A549 (cell line): ENCODE results near the gene PPP2R2C. TPM values are rescaled to one million over a fixed set of nuclear protein-coding genes. Genes with fewer than 3 reads are reported as not detected.

Experiments used
- ATAC-seq, 2 experiments: fragments of 200-7000 bp in 1 of 2; fragments of >200 bp in 1 of 2; cut with Nextera tagmentation in 1 of 2; cut with Tn5 transposase in 1 of 2; 3 replicates each; pipeline versions ENCODE4 v1.8.0 to v1.9.1; 2018 to 2020; ENCODE audit warnings: mild to moderate bottlenecking in 1 of 2, moderate library complexity in 1 of 2
- CTCF ChIA-PET: fragments of 300-600 bp; sonication (Branson Sonifier 250); formaldehyde crosslinking; extraction: SDS; loops from one replicate; lab custom pipeline; 2021; ENCODE audit warnings: antibody characterized with exemption, inconsistent platforms; lab: Yijun Ruan, JAX
- POLR2A ChIA-PET: fragments of 350-600 bp; formaldehyde crosslinking; extraction: SDS; loops from one replicate; lab custom pipeline; 2021; ENCODE audit warnings: antibody characterized with exemption, inconsistent platforms; lab: Yijun Ruan, JAX
- DNase-seq, 2 experiments: peaks; one replicate each; pipeline versions ENCODE4 v3.0.0 to v3.0.0-alpha.2; 2011 to 2016; ENCODE audit warnings: low read depth in 1 of 2, low spot score in 1 of 2
- FAIRE-seq: peaks from 2 replicates; lab custom pipeline; 2011; peaks lifted over from hg19 to GRCh38; lab: Jason Lieb, UNC
- H3K27ac ChIP-seq, 2 experiments: fragments of >200 bp; sonication (Bioruptor Twin); formaldehyde crosslinking; 3 replicates each; pipeline ENCODE4 v1.5.1; 2016 to 2017
- H3K4me1 ChIP-seq: fragments of >200 bp; sonication (Bioruptor Twin); formaldehyde crosslinking; 3 replicates; pipeline ENCODE4 v1.6.1; 2016
- H3K4me2 ChIP-seq: fragments of >200 bp; sonication (Bioruptor Twin); formaldehyde crosslinking; 3 replicates; pipeline ENCODE4 v1.6.1; 2016
- H3K4me3 ChIP-seq: fragments of >200 bp; sonication (Bioruptor Twin); formaldehyde crosslinking; 3 replicates; pipeline ENCODE4 v1.5.1; 2016
- H3K9me3 ChIP-seq: fragments of >200 bp; sonication (Bioruptor Twin); formaldehyde crosslinking; 3 replicates; pipeline ENCODE4 v1.6.1; 2016
- BHLHE40 ChIP-seq: IDR thresholded peaks from 2 replicates; pipeline ENCODE4 v1.6.1; 2012; ENCODE audit warnings: low read depth, low read length, inconsistent platforms
- CBX8 ChIP-seq: fragments of 200-600 bp; sonication (generic); IDR thresholded peaks from 2 replicates; pipeline ENCODE4 v1.6.1; 2016
- CEBPB ChIP-seq, 2 experiments: fragments of >200 bp in 1 of 2; sonication (Bioruptor Twin) in 1 of 2; formaldehyde crosslinking in 1 of 2; IDR thresholded peaks; 2 replicates each; pipeline ENCODE4 v1.6.1; 2012 to 2016
- EHMT2 ChIP-seq: fragments of 200-600 bp; sonication (generic); IDR thresholded peaks from 2 replicates; pipeline ENCODE4 v1.6.1; 2016; ENCODE audit warnings: antibody characterized with exemption, low read depth, mild to moderate bottlenecking, moderate library complexity
- FOSB ChIP-seq: fragments of 250-450 bp; sonication (Bioruptor Pico); IDR thresholded peaks from 2 replicates; pipeline ENCODE4 v1.5.0; 2020; ENCODE audit warnings: mild to moderate bottlenecking, moderate library complexity
- FOSL2 ChIP-seq, 2 experiments: fragments of 450-650 bp in 1 of 2; fragments of >200 bp in 1 of 2; sonication (Bioruptor Twin) in 1 of 2; formaldehyde crosslinking; IDR thresholded peaks; 2 replicates each; pipeline versions ENCODE4 v1.5.0 to v1.6.1; 2016 to 2020; ENCODE audit warnings: mild to moderate bottlenecking in 1 of 2, moderate library complexity in 1 of 2
- FOXS1 ChIP-seq: fragments of 250-450 bp; sonication (Bioruptor Pico); IDR thresholded peaks from 2 replicates; pipeline ENCODE4 v1.5.0; 2020; ENCODE audit warnings: mild to moderate bottlenecking, moderate library complexity
- HDAC2 ChIP-seq: fragments of 200-600 bp; sonication (generic); IDR thresholded peaks from 2 replicates; pipeline ENCODE4 v1.6.1; 2016
- JUN ChIP-seq, 2 experiments: fragments of >200 bp; sonication (Bioruptor Twin); formaldehyde crosslinking; IDR thresholded peaks; 2 replicates in 1 of 2; 3 replicates in 1 of 2; pipeline ENCODE4 v1.6.1; 2016 to 2017
- JUNB ChIP-seq: fragments of >200 bp; sonication (Bioruptor Twin); formaldehyde crosslinking; IDR thresholded peaks from 2 replicates; pipeline ENCODE4 v1.6.1; 2016
- MAFK ChIP-seq: fragments of 450-650 bp; IDR thresholded peaks from 2 replicates; pipeline ENCODE4 v1.6.1; 2014; ENCODE audit not compliant: partially characterized antibody
- MAZ ChIP-seq: fragments of 150-350 bp; IDR thresholded peaks from 2 replicates; pipeline ENCODE4 v1.6.1; 2014; ENCODE audit warnings: antibody characterized with exemption, low read depth, low read length, borderline replicate concordance
- MYC ChIP-seq: IDR thresholded peaks from 2 replicates; pipeline ENCODE4 v1.6.1; 2012; ENCODE audit warnings: mild to moderate bottlenecking, inconsistent platforms, low read length, improper control_type of control experiment, borderline replicate concordance
- NFE2L2 ChIP-seq: fragments of 150-350 bp; conservative IDR thresholded peaks from 2 replicates; pipeline ENCODE4 v1.6.1; 2014; ENCODE audit warnings: low read length
- POLR2AphosphoS2 ChIP-seq: conservative IDR thresholded peaks from 2 replicates; pipeline ENCODE4 v1.6.1; 2012; ENCODE audit warnings: low read length, improper control_type of control experiment, inconsistent platforms
- RAD21 ChIP-seq, 2 experiments: fragments of >200 bp in 1 of 2; sonication (Bioruptor Twin) in 1 of 2; formaldehyde crosslinking in 1 of 2; IDR thresholded peaks in 1 of 2; conservative IDR thresholded peaks in 1 of 2; 2 replicates in 1 of 2; 3 replicates in 1 of 2; pipeline ENCODE4 v1.6.1; 2012 to 2018; ENCODE audit warnings: inconsistent platforms in 1 of 2
- RNF2 ChIP-seq: fragments of 200-600 bp; sonication (generic); IDR thresholded peaks from 2 replicates; pipeline ENCODE4 v1.6.1; 2016; ENCODE audit warnings: low read depth, mild to moderate bottlenecking, antibody characterized with exemption, moderate library complexity, borderline replicate concordance
- SREBF2 ChIP-seq: fragments of 450-650 bp; IDR thresholded peaks from 2 replicates; pipeline ENCODE4 v1.6.1; 2014; ENCODE audit warnings: mild to moderate bottlenecking, moderate library complexity
- TP53 ChIP-seq: fragments of 250-450 bp; sonication (Bioruptor Pico); IDR thresholded peaks from 2 replicates; pipeline ENCODE4 v1.5.0; 2021; ENCODE audit warnings: mild to moderate bottlenecking, moderate library complexity
- ZC3H11A ChIP-seq: fragments of 450-650 bp; IDR thresholded peaks from 2 replicates; pipeline ENCODE4 v1.6.1; 2014; ENCODE audit warnings: antibody characterized with exemption, mild to moderate bottlenecking
- ZFP36 ChIP-seq: fragments of 450-650 bp; IDR thresholded peaks from 2 replicates; pipeline ENCODE4 v1.6.1; 2014; ENCODE audit warnings: borderline replicate concordance; ENCODE audit not compliant: partially characterized antibody
- ZSCAN20 ChIP-seq: fragments of 250-450 bp; sonication (Bioruptor Pico); IDR thresholded peaks from 2 replicates; pipeline ENCODE4 v1.8.0; 2022; ENCODE audit warnings: mild to moderate bottlenecking, moderate library complexity
- WGBS: methylation state at CpG from one replicate; pipeline ENCODE4 v1.1.6; 2017; ENCODE audit errors: missing lambda C conversion rate; 5-methylcytosine and 5-hydroxymethylcytosine counted together
- polyA plus RNA-seq, 4 experiments: library from polyadenylated mRNA; depleted of rRNA in 3 of 4; stranded (reverse); fragments of >200 nt; fragmentation: RNase III in 1 of 4; extraction: RNeasy Plus Mini Kit Qiagen cat#74134 plus additional on column Dnase treatment in 1 of 4; gene quantifications; 2 replicates in 3 of 4; 3 replicates in 1 of 4; pipeline ENCODE4 v1.2.3, GENCODE V29; 2011 to 2017
- TF ChIP-seq, protein P1 (sequence below): fragments of 250-450 bp; sonication (Bioruptor Pico); IDR thresholded peaks from 2 replicates; pipeline ENCODE4 v1.5.0; 2020; ENCODE audit warnings: low read depth, mild to moderate bottlenecking, moderate library complexity
- TF ChIP-seq, protein P2 (sequence below): fragments of 450-650 bp; IDR thresholded peaks from 2 replicates; pipeline ENCODE4 v1.6.1; 2014; ENCODE audit warnings: antibody characterized with exemption

The PPP2R2C gene
- polyA plus RNA-seq, 2 of the 4 experiments (the other 2 are of a cell fraction), result 23.9 to 29.4 TPM

DNA sequence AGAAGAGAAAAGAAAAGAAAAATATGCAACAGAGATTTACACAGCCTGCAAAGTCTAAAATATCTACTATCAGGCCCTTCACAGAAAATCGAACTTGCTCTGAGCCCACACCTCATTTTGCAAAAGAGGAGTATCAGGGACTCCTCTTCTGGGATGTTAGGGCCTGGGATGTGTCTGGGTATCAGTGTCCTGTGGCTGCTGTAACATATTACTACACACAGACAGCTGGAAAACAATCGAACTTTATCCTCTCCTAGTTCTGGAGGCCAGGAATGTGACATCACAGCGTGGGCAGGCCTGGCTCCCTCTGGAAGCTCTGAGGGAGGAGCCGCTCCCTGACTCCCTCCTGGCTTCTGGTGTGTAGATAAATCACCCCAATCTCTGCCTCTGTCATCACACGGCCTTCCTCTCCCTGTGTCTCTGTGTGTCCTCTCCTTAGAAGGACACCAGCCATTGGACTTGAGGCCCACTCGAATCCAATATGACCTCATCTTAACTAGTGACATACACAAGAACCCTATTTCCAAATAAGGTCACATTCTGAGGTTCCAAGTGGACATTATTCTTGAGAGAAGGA, 52.9 kb downstream of the PPP2R2C start:
- no peak for FAIRE-seq
- Histone ChIP-seq H3K4me1 (0 out of 3 replicates have a peak, but pooled peaks cover 5% of the 10 kb centered on the region), H3K9me3 (no peaks in the 10 kb centered on the region), H3K27ac (no peak overlapping the region), H3K4me3 (no peak overlapping the region), H3K4me2 (no peak overlapping the region)
- no peak for TF ChIP-seq MAZ
- no peak for TF ChIP-seq NFE2L2
- no peak for TF ChIP-seq TP53 (CRISPR knock-in tag)
- TF ChIP-seq SREBF2, result no peak
- no peak for TF ChIP-seq MYC
- no peak for TF ChIP-seq POLR2AphosphoS2
- no peak for TF ChIP-seq JUN (IDR thresholded peaks at IDR 0.05)
- no peak for TF ChIP-seq BHLHE40
- TF ChIP-seq JUNB, result no peak
- TF ChIP-seq CEBPB (IDR thresholded peaks at IDR 0.05), result no peak
- TF ChIP-seq, protein P1, sequence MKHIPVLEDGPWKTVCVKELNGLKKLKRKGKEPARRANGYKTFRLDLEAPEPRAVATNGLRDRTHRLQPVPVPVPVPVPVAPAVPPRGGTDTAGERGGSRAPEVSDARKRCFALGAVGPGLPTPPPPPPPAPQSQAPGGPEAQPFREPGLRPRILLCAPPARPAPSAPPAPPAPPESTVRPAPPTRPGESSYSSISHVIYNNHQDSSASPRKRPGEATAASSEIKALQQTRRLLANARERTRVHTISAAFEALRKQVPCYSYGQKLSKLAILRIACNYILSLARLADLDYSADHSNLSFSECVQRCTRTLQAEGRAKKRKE (CRISPR knock-in tag), result no peak
- ATAC-seq, result peak in 1 of 2 experiments; percentile 47; a peak in 2 of 6 replicates
- DNase-seq, result peak in 1 of 2 experiments; percentile 4
- ChIA-PET CTCF (no interaction called here), POLR2A (no interaction called here)
- 57% methylated on average over 6 of the region's 6 CpGs for WGBS

DNA sequence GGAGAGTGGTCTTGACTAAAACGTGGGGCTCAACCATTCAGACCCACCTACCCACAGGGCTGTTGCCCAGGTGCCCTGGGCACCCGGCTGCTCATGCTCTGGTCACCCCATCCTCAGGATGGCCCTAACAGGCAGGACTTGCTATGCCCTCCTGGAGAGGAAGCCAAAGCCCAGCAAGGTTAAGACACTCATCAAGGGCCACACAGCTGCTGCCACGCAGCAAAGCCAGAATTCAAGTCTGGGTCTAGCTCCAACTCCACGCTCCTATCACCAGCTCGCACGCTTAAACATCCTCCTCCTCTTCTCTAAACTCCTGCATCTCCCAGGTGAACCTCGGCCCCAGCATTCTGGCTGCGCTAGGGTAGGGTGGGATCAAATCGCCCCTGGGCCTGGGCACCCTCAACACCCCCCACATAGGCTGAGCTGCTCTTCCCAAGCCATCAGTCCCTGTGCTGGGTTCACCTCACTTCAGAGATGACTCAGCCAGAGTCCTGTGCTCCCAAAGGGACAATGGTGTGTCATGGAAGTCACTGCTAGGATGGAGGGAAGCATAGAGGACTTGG, 54.1 kb downstream of the PPP2R2C start:
- POLR2A ChIA-PET, result no interaction called here
- DNase-seq (no peak), ATAC-seq (no peak), FAIRE-seq (no peak)
- Histone ChIP-seq H3K27ac (no peak overlapping the region), H3K4me1 (0 out of 3 replicates have a peak, but pooled peaks cover 5% of the 10 kb centered on the region), H3K9me3 (no peaks in the 10 kb centered on the region), H3K4me3 (no peak overlapping the region), H3K4me2 (no peak overlapping the region)
- WGBS, result 94% methylated on average over 8 of the region's 9 CpGs
- TF ChIP-seq MAZ, result no peak
- TF ChIP-seq RNF2, result no peak
- no peak for TF ChIP-seq HDAC2
- no peak for TF ChIP-seq ZC3H11A
- no peak for TF ChIP-seq MAFK
- TF ChIP-seq CEBPB (IDR thresholded peaks at IDR 0.05), result no peak
- no peak for TF ChIP-seq POLR2AphosphoS2
- TF ChIP-seq EHMT2, result no peak
- no peak for TF ChIP-seq ZSCAN20 (CRISPR knock-in tag)
- no peak for TF ChIP-seq ZFP36
- TF ChIP-seq FOSB (CRISPR knock-in tag), result no peak
- TF ChIP-seq FOXS1, result no peak
- TF ChIP-seq, protein P2, sequence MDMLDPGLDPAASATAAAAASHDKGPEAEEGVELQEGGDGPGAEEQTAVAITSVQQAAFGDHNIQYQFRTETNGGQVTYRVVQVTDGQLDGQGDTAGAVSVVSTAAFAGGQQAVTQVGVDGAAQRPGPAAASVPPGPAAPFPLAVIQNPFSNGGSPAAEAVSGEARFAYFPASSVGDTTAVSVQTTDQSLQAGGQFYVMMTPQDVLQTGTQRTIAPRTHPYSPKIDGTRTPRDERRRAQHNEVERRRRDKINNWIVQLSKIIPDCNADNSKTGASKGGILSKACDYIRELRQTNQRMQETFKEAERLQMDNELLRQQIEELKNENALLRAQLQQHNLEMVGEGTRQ, result no peak
- no peak for TF ChIP-seq FOSL2 (IDR thresholded peaks at IDR 0.05)
- no peak for TF ChIP-seq FOSL2 (CRISPR knock-in tag; IDR thresholded peaks at IDR 0.05)
- TF ChIP-seq CBX8, result no peak
- TF ChIP-seq RAD21 (conservative IDR thresholded peaks at IDR 0.05 in 1 of 2, IDR thresholded peaks at IDR 0.05 in 1 of 2), result no peak
- CTCF ChIA-PET, result no interaction called here
